ENCODE measurements around the gene LDB2.

The LDB2 gene

GRCh38 chr4:16532240-16532970 lies 366.0 kb downstream of the LDB2 start:
- no peaks in the 10 kb centered on the region for H3K4me1 ChIP-seq (ENCODE audit: insufficient read depth, low read length, poor library complexity, severe bottlenecking)
- no peaks in the 10 kb centered on the region for H3K9me3 ChIP-seq (ENCODE audit: insufficient read depth, low read depth, low read length)
- H3K4me3 ChIP-seq (ENCODE audit: low read length, poor library complexity, severe bottlenecking) = no peak overlapping the region
- no peaks in the 10 kb centered on the region for H3K79me2 ChIP-seq (ENCODE audit: insufficient read depth, low read length)
- no peak overlapping the region for H2AFZ ChIP-seq (ENCODE audit: low read length)
- H3K9ac ChIP-seq (ENCODE audit: low read depth, low read length, poor library complexity, severe bottlenecking) = no peak overlapping the region
- no peaks in the 10 kb centered on the region for H3K36me3 ChIP-seq (ENCODE audit: insufficient read depth, low read length)
- H3K9me2 ChIP-seq (replicated peaks; ENCODE audit: low read depth, low read length) = no peaks in the 10 kb centered on the region
- no peak overlapping the region for H3K4me2 ChIP-seq (ENCODE audit: low read depth, low read length, poor library complexity, severe bottlenecking)
- H4K20me1 ChIP-seq (ENCODE audit: insufficient read depth, low read length, poor library complexity, severe bottlenecking) = no peaks in the 10 kb centered on the region
- TF ChIP-seq EZH2phosphoT487 (IDR thresholded peaks at IDR 0.05; ENCODE audit: borderline replicate concordance) (no peak), CTCF (conservative IDR thresholded peaks at IDR 0.05; ENCODE audit: low read length) (no peak)
- H3K27me3 ChIP-seq (ENCODE audit: insufficient read depth, low read length, poor library complexity, severe bottlenecking) = no peaks in the 10 kb centered on the region
- no peaks in the 10 kb centered on the region for H3F3A ChIP-seq (ENCODE audit: low read depth)

GRCh38 chr4:16530688-16531635 lies 367.5 kb downstream of the LDB2 start:
- TF ChIP-seq CTCF (conservative IDR thresholded peaks at IDR 0.05; ENCODE audit: low read length) (no peak), EZH2phosphoT487 (IDR thresholded peaks at IDR 0.05; ENCODE audit: borderline replicate concordance) (no peak)

GRCh38 chr4:16524911-16525554 lies 373.4 kb downstream of the LDB2 start:
- no peaks in the 10 kb centered on the region for H3K9me2 ChIP-seq (replicated peaks; ENCODE audit: low read depth, low read length)
- no peak overlapping the region for H3K4me2 ChIP-seq (ENCODE audit: low read depth, low read length, poor library complexity, severe bottlenecking)
- no peak overlapping the region for H3K9ac ChIP-seq (ENCODE audit: low read depth, low read length, poor library complexity, severe bottlenecking)
- H3K27me3 ChIP-seq (ENCODE audit: insufficient read depth, low read length, poor library complexity, severe bottlenecking) = no peaks in the 10 kb centered on the region
- no peaks in the 10 kb centered on the region for H3K9me3 ChIP-seq (ENCODE audit: insufficient read depth, low read depth, low read length)
- no peaks in the 10 kb centered on the region for H3K36me3 ChIP-seq (ENCODE audit: insufficient read depth, low read length)
- no peaks in the 10 kb centered on the region for H3K4me1 ChIP-seq (ENCODE audit: insufficient read depth, low read length, poor library complexity, severe bottlenecking)
- no peak overlapping the region for H3K4me3 ChIP-seq (ENCODE audit: low read length, poor library complexity, severe bottlenecking)
- TF ChIP-seq EZH2phosphoT487 (IDR thresholded peaks at IDR 0.05; ENCODE audit: borderline replicate concordance) = no peak
- no peak for TF ChIP-seq CTCF (conservative IDR thresholded peaks at IDR 0.05; ENCODE audit: low read length)
- H4K20me1 ChIP-seq (ENCODE audit: insufficient read depth, low read length, poor library complexity, severe bottlenecking) = no peaks in the 10 kb centered on the region
- no peaks in the 10 kb centered on the region for H3K79me2 ChIP-seq (ENCODE audit: insufficient read depth, low read length)
- no peaks in the 10 kb centered on the region for H3F3A ChIP-seq (ENCODE audit: low read depth)
- H2AFZ ChIP-seq (ENCODE audit: low read length) = no peak overlapping the region

More at GRCh38 chr4:16530688-16531635, 367.5 kb downstream of the LDB2 start:
- Histone ChIP-seq H2AFZ (ENCODE audit: low read length) (no peak overlapping the region), H3K9me3 (ENCODE audit: insufficient read depth, low read depth, low read length) (no peaks in the 10 kb centered on the region), H4K20me1 (ENCODE audit: insufficient read depth, low read length, poor library complexity, severe bottlenecking) (no peaks in the 10 kb centered on the region), H3K9me2 (replicated peaks; ENCODE audit: low read depth, low read length) (no peaks in the 10 kb centered on the region), H3K9ac (ENCODE audit: low read depth, low read length, poor library complexity, severe bottlenecking) (no peak overlapping the region), H3K79me2 (ENCODE audit: insufficient read depth, low read length) (no peaks in the 10 kb centered on the region), H3K27me3 (ENCODE audit: insufficient read depth, low read length, poor library complexity, severe bottlenecking) (no peaks in the 10 kb centered on the region), H3K4me1 (ENCODE audit: insufficient read depth, low read length, poor library complexity, severe bottlenecking) (no peaks in the 10 kb centered on the region), H3K4me3 (ENCODE audit: low read length, poor library complexity, severe bottlenecking) (no peak overlapping the region), H3K36me3 (ENCODE audit: insufficient read depth, low read length) (no peaks in the 10 kb centered on the region), H3F3A (ENCODE audit: low read depth) (no peaks in the 10 kb centered on the region), H3K4me2 (ENCODE audit: low read depth, low read length, poor library complexity, severe bottlenecking) (no peak overlapping the region)

Data from Loucy (cell line).